ENCODE data around the gene PRR30. TPM values are rescaled to one million over a fixed set of nuclear protein-coding genes. Genes with fewer than 3 reads are reported as not detected.

PRR30 gene
- total RNA-seq, 1 experiment from 2014 or later = not detected

DNA sequence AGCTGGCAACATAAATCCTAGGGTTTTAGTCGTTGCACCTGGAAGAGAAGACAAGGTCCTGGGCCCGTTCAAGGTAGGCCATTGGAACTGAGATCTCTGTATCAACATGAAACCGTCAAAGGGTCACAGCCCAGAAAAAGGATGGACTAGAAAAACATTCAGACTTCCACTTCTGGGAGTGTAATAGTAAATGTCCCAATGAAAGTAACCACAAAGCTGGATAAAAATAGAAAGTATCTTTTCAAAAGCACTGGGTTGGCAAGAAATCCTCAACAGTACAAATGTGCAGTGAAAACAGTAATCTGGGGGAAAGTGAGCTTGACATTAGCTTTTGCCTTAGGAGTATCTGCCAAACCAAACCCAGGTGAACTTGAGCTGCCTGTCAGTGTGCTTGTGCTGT lies 33.2 kb downstream of the PRR30 start:
- DNase-seq = no peak
- H3K4me1 Mint-ChIP-seq (ENCODE audit: low read depth, unreplicated experiment) = no peaks in the 10 kb centered on the region
- POLR2A ChIA-PET = no interaction called here

GRCh38 chr2:27102329-27102728 lies 36.9 kb downstream of the PRR30 start:
- no peaks in the 10 kb centered on the region for H3K36me3 ChIP-seq (ENCODE audit: control insufficient read depth, insufficient read depth, low read length)
- CTCF ChIA-PET = interaction anchor here (1.8 kb wide), 1 partner anchor 89 kb away, joined by 7 read pairs; no protein-coding TSS in a partner anchor
- Mint-ChIP-seq H3K27ac (ENCODE audit: unreplicated experiment) (no peak overlapping the region), H3K4me3 (ENCODE audit: unreplicated experiment) (no peak overlapping the region), H3K36me3 (ENCODE audit: insufficient read depth, unreplicated experiment) (no peaks in the 10 kb centered on the region), H3K4me1 (ENCODE audit: low read depth, unreplicated experiment) (no peaks in the 10 kb centered on the region), H3K9me3 (ENCODE audit: unreplicated experiment) (no peaks in the 10 kb centered on the region), H3K27me3 (ENCODE audit: insufficient read depth, unreplicated experiment) (no peaks in the 10 kb centered on the region)
- H3K9me3 ChIP-seq = no peaks in the 10 kb centered on the region
- H3K4me1 ChIP-seq = no peaks in the 10 kb centered on the region
- intact Hi-C loops (cut with micrococcal nuclease; ENCODE audit: unreplicated experiment) = no loop called here
- BruUV-seq (replicated peaks) = no TSS peak
- POLR2A ChIA-PET = no interaction called here
- DNase-seq = no peak
- TF ChIP-seq CTCF (IDR thresholded peaks at IDR 0.05; ENCODE audit: insufficient read depth in 1 of 2, low read depth in 1 of 2, low read length in 1 of 2, severe bottlenecking in 1 of 2, unreplicated experiment in 1 of 2) = no peak
- no peaks in the 10 kb centered on the region for H3K27me3 ChIP-seq (replicated peaks; ENCODE audit: control insufficient read depth, insufficient read depth, low read length)
- H3K4me3 ChIP-seq (ENCODE audit: low read depth, low read length) = no peak overlapping the region

More for the DNA sequence above, 33.2 kb downstream of the PRR30 start:
- Mint-ChIP-seq H3K4me3 (ENCODE audit: unreplicated experiment) (no peak overlapping the region), H3K36me3 (ENCODE audit: insufficient read depth, unreplicated experiment) (no peaks in the 10 kb centered on the region), H3K27ac (ENCODE audit: unreplicated experiment) (no peak overlapping the region), H3K9me3 (ENCODE audit: unreplicated experiment) (no peaks in the 10 kb centered on the region), H3K27me3 (ENCODE audit: insufficient read depth, unreplicated experiment) (no peaks in the 10 kb centered on the region)
- intact Hi-C loops (cut with micrococcal nuclease; ENCODE audit: unreplicated experiment) = no loop called here
- Histone ChIP-seq H3K9me3 (no peaks in the 10 kb centered on the region), H3K36me3 (ENCODE audit: control insufficient read depth, insufficient read depth, low read length) (no peaks in the 10 kb centered on the region), H3K27me3 (replicated peaks; ENCODE audit: control insufficient read depth, insufficient read depth, low read length) (no peaks in the 10 kb centered on the region), H3K4me3 (ENCODE audit: low read depth, low read length) (no peak overlapping the region), H3K4me1 (no peaks in the 10 kb centered on the region)
- no peak for TF ChIP-seq CTCF (IDR thresholded peaks at IDR 0.05; ENCODE audit: insufficient read depth in 1 of 2, low read depth in 1 of 2, low read length in 1 of 2, severe bottlenecking in 1 of 2, unreplicated experiment in 1 of 2)
- CTCF ChIA-PET = no interaction called here
- no TSS peak for BruUV-seq (replicated peaks)

DNA sequence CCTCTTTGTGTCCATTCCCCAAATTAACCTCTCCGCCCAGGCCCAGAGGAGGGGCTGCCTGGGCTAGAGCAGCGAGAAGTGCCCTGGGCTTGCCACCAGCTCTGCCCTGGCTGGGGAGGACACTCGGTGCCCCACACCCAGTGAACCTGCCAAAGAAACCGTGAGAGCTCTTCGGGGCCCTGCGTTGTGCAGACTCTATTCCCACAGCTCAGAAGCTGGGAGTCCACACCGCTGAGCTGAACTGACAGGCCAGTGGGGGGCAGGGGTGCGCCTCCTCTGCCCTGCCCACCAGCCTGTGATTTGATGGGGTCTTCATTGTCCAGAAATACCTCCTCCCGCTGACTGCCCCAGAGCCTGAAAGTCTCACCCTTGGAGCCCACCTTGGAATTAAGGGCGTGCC lies 39.2 kb downstream of the PRR30 start:
- no peaks in the 10 kb centered on the region for H3K27me3 Mint-ChIP-seq (ENCODE audit: insufficient read depth, unreplicated experiment)
- no peaks in the 10 kb centered on the region for H3K27me3 ChIP-seq (replicated peaks; ENCODE audit: control insufficient read depth, insufficient read depth, low read length)
- no peak overlapping the region for H3K27ac Mint-ChIP-seq (ENCODE audit: unreplicated experiment)
- H3K4me1 Mint-ChIP-seq (ENCODE audit: low read depth, unreplicated experiment) = no peaks in the 10 kb centered on the region
- TF ChIP-seq CTCF (IDR thresholded peaks at IDR 0.05; ENCODE audit: insufficient read depth in 1 of 2, low read depth in 1 of 2, low read length in 1 of 2, severe bottlenecking in 1 of 2, unreplicated experiment in 1 of 2) = no peak
- no TSS peak for BruUV-seq (replicated peaks)
- H3K36me3 Mint-ChIP-seq (ENCODE audit: insufficient read depth, unreplicated experiment) = no peaks in the 10 kb centered on the region
- H3K36me3 ChIP-seq (ENCODE audit: control insufficient read depth, insufficient read depth, low read length) = no peaks in the 10 kb centered on the region
- ChIA-PET CTCF (interaction anchor here (1.0 to 5.6 kb wide), 4 partner anchors 11 to 91 kb away, joined by 3 to 43 read pairs (median 4); no protein-coding TSS in a partner anchor), POLR2A (no interaction called here)
- no peak overlapping the region for H3K4me3 ChIP-seq (ENCODE audit: low read depth, low read length)
- H3K9me3 ChIP-seq = no peaks in the 10 kb centered on the region
- intact Hi-C loops (cut with micrococcal nuclease; ENCODE audit: unreplicated experiment) = no loop called here
- H3K4me1 ChIP-seq = peaks cover 7% of the 10 kb centered on the region
- no peaks in the 10 kb centered on the region for H3K9me3 Mint-ChIP-seq (ENCODE audit: unreplicated experiment)
- no peak overlapping the region for H3K4me3 Mint-ChIP-seq (ENCODE audit: unreplicated experiment)
- DNase-seq = no peak
